Stimulated activated CD4-positive, alpha-beta T cell treated with anti-CD3 and anti-CD28 coated beads, Interleukin-1b, Interleukin-23, amount 100 ng/mL, for 24 hours (primary cell): Measurements from ENCODE around the gene UBE2E2.

Experiments
- DNase-seq, 4 experiments: peaks; one replicate each; pipeline ENCODE4 v3.0.0-alpha.2; 2020; ENCODE audit warnings: low read depth in 4 of 4, low spot score in 1 of 4

The UBE2E2 gene

GRCh38 chr3:23377928-23378672 lies 175.0 kb downstream of the UBE2E2 start:
- no peak for DNase-seq

DNA sequence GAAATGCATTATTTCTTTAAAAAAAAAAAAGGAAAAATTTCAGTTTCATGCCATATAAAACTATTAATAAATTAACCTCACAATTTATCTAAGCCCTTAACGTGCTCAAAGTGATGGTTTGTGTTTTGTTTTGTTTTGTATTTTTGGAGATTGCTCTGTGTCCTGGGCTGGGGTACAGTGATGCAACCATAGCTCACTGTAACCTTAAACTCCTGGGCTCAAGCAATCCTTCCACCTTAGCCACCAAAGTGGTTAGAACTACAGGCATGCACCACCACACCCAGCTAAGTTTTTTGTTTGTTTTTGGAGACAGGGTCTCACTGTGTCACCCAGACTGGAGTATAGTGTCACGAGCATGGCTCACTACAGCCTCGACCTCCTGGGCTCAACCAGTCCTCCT lies 180.7 kb downstream of the UBE2E2 start:
- DNase-seq: no peak

GRCh38 chr3:23385327-23385726 lies 182.2 kb downstream of the UBE2E2 start:
- DNase-seq: no peak

- DNase-seq: no peak
Observed at GRCh38 chr3:23387286-23387918, 184.3 kb downstream of the UBE2E2 start.

GRCh38 chr3:23389089-23389488 lies 186.0 kb downstream of the UBE2E2 start:
- DNase-seq: no peak

DNA sequence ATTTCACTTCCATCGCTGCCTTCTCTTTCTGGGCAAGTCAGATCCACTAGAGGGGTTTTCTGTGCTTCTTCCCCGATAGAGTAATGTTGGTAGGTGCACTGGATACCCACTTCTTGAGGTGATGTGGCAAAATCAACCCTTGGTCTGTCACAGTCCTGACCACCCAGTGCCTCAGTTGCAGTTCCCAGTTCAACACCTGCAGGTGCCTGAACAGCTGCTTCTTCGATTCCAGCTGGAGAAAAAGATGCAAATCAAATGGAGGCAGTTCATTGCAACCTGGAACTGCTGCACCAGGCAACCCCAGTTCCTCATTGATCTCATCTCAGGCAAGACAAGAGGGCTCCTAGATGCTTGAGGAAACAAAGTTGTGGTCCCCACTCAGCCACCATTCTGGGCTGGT lies 186.6 kb downstream of the UBE2E2 start:
- DNase-seq: no peak

- DNase-seq: no peak
Observed at GRCh38 chr3:23390446-23390845, 187.3 kb downstream of the UBE2E2 start.

DNA sequence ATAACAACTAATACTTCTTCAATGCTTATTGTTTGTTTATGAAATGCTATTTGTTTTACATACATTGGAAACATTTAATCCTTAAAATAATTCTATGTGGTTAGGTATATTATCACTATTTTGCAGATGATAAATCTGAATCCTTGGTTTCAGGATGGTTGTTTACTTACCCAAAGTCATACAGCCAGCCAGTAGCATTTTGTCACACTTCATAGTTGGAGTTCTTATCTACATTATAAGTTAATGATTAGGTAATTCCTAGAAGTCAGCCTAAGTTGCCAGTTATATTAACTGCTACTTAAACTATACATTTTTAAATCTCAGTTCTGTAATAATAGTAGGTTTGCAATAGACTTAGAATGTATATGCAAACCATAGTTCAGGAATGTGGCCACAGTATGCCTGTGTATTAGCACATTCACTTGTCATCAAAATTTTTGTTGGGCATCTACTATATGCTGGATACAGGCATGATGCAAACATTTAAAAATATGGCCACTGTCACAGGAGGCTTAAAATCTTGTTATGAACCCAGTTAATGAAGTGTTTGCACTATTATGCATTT lies 187.9 kb downstream of the UBE2E2 start:
- DNase-seq: no peak

DNA sequence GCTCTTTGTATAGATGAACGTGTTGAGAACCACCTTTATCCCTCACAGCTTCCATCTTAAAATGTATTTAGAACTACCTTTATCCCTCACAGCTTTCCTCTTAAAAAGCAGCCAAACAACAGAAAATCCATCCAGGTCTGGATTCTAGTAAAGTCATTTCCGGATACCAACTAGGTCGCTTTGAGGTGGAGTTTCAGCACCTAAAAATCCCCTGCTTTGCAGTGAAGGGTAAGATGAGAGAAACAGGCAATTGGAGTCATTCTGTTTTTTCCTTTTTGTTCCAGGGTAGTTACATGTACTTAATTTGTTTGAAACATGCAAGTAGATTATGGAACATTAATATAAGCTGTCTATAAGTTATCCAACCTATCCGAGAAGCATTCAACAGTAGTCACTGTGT lies 192.0 kb downstream of the UBE2E2 start:
- no peak for DNase-seq

- DNase-seq: no peak
Observed at GRCh38 chr3:23396746-23397145, 193.6 kb downstream of the UBE2E2 start.

DNA sequence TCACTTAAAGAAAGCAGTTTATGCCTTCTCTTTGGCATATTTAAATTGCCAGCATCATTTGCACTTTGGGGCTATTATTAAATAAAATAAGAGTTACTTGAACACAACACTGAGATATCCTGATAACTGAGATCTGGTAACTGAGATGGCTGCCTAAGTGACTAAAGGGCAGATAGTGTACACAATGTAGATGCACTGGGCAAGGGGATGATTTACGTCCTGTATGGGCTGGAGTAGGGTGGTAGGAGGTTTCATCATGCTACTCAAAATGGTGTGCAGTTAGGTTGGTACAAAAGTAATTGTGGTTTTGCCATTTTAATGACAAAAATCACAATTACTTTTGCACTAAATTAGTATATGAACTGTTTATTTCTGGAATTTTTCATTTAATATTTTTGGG lies 196.1 kb downstream of the UBE2E2 start:
- no peak for DNase-seq

DNA sequence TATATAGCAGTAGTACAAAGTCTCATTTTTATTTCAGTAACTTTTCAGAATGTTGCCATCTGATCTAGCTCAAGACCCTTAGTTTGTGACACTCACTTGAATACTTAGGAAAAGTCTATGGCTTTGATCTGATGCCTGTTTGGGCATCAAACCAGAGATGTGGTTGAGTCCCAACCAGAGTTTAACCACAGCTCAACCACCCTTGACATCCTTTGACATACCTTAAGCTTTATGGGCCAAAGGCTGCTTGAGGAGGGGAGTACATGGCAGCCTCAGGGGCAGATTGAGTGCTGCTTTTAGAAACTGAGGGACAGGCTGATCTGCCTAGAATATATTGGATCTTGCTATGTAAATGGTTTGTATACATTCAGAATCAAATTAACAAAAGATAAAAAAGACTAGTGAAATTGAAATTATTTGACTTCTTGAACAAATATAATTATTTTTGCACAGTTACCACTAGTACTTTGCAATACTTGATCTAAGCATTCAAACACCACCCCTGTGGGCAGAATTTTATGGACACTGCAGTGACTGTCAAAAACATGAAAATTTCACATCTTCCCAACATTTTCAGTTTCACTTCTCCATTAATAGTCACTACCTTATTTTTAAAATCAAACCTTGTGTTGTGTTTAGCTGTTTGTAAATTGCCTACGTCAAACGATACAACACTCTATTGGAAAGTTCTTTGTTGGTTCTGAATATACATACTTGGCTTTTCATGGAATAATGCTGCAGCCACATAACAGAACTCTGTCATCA lies 199.8 kb downstream of the UBE2E2 start:
- no peak for DNase-seq

GRCh38 chr3:23404246-23404645 lies 201.1 kb downstream of the UBE2E2 start:
- DNase-seq: no peak

DNA sequence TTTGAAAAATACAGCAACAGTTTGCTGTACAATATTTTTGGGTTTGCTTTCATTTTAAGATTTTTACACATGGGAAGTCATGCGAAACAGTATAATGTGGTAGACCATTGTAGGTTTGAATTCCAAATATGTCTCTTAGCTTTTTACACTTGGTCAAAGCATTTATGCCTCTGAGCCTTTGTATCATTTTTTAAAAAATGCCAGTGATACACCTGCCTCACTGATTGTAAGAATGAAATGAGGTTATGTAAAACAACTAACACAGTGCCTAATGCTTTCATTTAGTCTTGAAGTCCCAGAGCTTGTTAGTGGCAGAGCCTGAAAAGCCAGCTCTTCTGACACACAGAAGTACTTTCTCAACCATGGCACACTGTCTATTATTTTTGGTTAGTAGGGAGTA lies 202.0 kb downstream of the UBE2E2 start:
- DNase-seq: no peak

DNA sequence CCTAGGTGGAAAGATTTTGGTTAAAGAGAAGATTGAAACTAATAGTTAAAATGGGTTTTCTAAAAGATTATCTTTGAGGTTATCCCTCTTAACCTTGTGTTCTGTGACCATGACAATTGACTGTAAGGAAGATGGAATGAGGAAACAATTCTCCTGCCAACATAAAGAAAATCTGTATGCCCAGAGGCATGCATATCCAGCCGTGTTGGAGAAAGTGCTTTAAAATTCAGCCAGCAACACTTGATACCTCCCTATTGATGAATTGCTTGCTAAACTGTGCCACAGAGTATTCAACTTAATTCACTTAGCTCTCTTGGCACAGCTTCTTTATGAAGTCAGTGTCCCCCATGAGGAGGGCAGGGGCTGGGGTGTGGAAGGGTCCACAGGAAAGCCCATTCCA lies 203.5 kb downstream of the UBE2E2 start:
- no peak for DNase-seq

GRCh38 chr3:23418026-23418425 lies 214.9 kb downstream of the UBE2E2 start:
- no peak for DNase-seq

DNA sequence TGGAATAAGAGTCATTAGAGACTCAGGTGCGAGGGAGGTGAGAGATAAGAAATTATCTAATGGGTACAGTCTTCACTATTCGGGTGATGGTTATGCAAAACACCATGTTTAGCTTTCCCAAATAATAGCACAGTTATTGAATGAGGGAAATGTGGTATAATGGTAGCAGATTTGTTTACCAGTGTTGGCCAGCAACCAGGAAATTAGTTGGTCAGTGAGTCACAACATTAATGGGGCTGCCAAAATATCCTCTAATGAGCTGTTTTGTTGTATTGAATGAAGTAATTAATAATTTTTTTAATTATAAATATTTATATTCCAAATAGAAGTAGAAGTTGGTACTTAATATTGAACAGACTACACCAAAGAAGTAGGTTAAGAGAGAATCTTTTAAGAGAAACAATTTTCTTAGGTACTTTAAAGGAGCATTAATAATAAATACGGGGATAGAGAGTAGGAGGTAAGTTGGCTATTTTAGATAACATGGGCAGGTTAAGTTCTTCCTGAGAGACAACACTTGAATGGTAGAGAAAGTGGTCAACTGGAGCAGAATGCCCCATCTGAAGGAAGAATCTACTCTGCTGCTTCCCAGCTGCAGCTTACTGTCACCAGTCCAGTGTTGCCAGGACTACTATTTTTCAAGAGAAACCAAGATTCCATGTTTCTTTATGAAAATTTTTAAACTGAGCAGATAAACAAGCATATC lies 218.8 kb downstream of the UBE2E2 start:
- DNase-seq: no peak

DNA sequence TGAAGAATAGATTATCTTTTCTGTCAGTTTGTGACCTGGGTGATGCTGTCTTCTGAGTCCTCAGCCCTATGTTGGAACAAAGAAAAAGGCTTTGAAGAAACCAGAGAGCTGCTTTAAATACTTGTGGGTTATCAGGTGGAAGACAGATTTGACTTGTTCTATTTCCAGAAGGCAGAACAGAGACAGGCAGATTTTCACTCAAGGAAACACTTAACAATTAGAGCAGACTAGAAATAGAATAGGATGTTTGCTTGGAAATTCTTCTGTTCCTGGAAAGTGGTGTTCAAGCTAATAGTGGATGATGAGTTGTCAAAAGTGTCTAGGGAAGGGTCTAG lies 219.4 kb downstream of the UBE2E2 start:
- no peak for DNase-seq

- no peak for DNase-seq
Observed at GRCh38 chr3:23425410-23425809, 222.3 kb downstream of the UBE2E2 start.

- no peak for DNase-seq
Observed at GRCh38 chr3:23430781-23431398, 227.8 kb downstream of the UBE2E2 start.

DNA sequence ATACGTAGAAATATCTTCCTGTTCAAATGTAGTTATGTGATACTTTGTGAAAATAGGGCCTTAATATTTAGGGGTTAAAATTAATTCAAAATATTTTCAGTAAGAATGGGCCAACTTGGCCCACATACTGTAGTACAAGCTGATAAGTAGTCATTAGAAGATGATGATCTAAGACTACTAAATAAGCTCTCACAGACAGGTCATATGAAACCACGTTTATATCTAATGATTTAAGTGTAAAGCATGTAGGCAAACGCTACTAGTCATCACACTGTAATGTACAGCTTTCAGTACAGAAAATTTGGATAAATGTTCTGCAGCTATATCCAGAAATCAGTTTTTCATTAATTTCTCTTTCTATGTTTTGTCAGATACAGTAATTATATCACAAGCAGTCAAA lies 228.6 kb downstream of the UBE2E2 start:
- no peak for DNase-seq
